HEK293 (cell line): ENCODE data around the gene BTBD8.

ENCODE experiments used
- GLI2 ChIP-seq: fragments of 450-650 bp; formaldehyde crosslinking; IDR thresholded peaks from 2 replicates; pipeline ENCODE4; 2017; ENCODE audit warnings: missing biosample characterization, missing genetic modification characterization, low read depth, borderline replicate concordance
- HOXC10 ChIP-seq: sonication (generic); formaldehyde crosslinking; IDR thresholded peaks from 2 replicates; pipeline ENCODE4 v1.8.1; 2023; ENCODE audit warnings: mild to moderate bottlenecking, missing genetic modification reagents
- OVOL3 ChIP-seq: fragments of 450-650 bp; formaldehyde crosslinking; IDR thresholded peaks from 2 replicates; pipeline ENCODE4 v1.5.1; 2016; ENCODE audit warnings: missing biosample characterization, missing genetic modification characterization
- SALL2 ChIP-seq: fragments of 450-650 bp; formaldehyde crosslinking; IDR thresholded peaks from 2 replicates; pipeline ENCODE4 v1.5.0; 2017; ENCODE audit warnings: missing biosample characterization, mild to moderate bottlenecking, missing genetic modification characterization, borderline replicate concordance
- SETDB1 ChIP-seq: IDR thresholded peaks from one replicate; pipeline ENCODE4 v1.6.1; 2017; ENCODE audit warnings: mild to moderate bottlenecking, low read length, moderate library complexity, mixed read lengths; ENCODE audit not compliant: insufficient read length
- ZBTB17 ChIP-seq: fragments of 450-650 bp; formaldehyde crosslinking; IDR thresholded peaks from 2 replicates; pipeline ENCODE4 v1.5.1; 2016; ENCODE audit warnings: missing biosample characterization, missing genetic modification characterization
- ZBTB21 ChIP-seq: fragments of 450-650 bp; formaldehyde crosslinking; IDR thresholded peaks from 2 replicates; pipeline ENCODE4 v1.5.1; 2017; ENCODE audit warnings: missing biosample characterization, missing genetic modification characterization
- ZBTB48 ChIP-seq: fragments of 450-650 bp; formaldehyde crosslinking; IDR thresholded peaks from 2 replicates; pipeline ENCODE4 v1.5.1; 2016; ENCODE audit warnings: missing biosample characterization, missing genetic modification characterization
- ZNF335 ChIP-seq: fragments of 450-650 bp; formaldehyde crosslinking; conservative IDR thresholded peaks from 2 replicates; pipeline ENCODE4 v1.5.1; 2016; ENCODE audit warnings: missing biosample characterization, missing genetic modification characterization
- ZNF366 ChIP-seq: fragments of 450-650 bp; formaldehyde crosslinking; conservative IDR thresholded peaks from 2 replicates; pipeline ENCODE4 v1.5.1; 2016; ENCODE audit warnings: missing biosample characterization, missing genetic modification characterization
- ZNF394 ChIP-seq: fragments of 450-650 bp; formaldehyde crosslinking; IDR thresholded peaks from 2 replicates; pipeline ENCODE4 v1.5.1; 2016; ENCODE audit warnings: missing biosample characterization, missing genetic modification characterization, mild to moderate bottlenecking, moderate library complexity, borderline replicate concordance
- ZNF423 ChIP-seq: fragments of 450-650 bp; formaldehyde crosslinking; IDR thresholded peaks from 2 replicates; pipeline ENCODE4 v1.5.1; 2016; ENCODE audit warnings: missing biosample characterization, missing genetic modification characterization
- ZNF521 ChIP-seq: fragments of 450-650 bp; formaldehyde crosslinking; IDR thresholded peaks from 2 replicates; pipeline ENCODE4 v1.5.1; 2017; ENCODE audit warnings: missing biosample characterization, mild to moderate bottlenecking, missing genetic modification characterization
- ZNF544 ChIP-seq: fragments of 450-650 bp; formaldehyde crosslinking; IDR thresholded peaks from 2 replicates; pipeline ENCODE4 v1.5.0; 2017; ENCODE audit warnings: missing biosample characterization, missing genetic modification characterization
- ZNF558 ChIP-seq: fragments of 450-650 bp; formaldehyde crosslinking; IDR thresholded peaks from 2 replicates; pipeline ENCODE4 v1.5.1; 2016; ENCODE audit warnings: missing biosample characterization, missing genetic modification characterization
- ZNF623 ChIP-seq: fragments of 450-650 bp; formaldehyde crosslinking; IDR thresholded peaks from 2 replicates; pipeline ENCODE4 v1.5.1; 2016; ENCODE audit warnings: missing biosample characterization, missing genetic modification characterization
- ZNF624 ChIP-seq: fragments of 450-650 bp; formaldehyde crosslinking; IDR thresholded peaks from 2 replicates; pipeline ENCODE4 v1.5.1; 2017; ENCODE audit warnings: missing biosample characterization, missing genetic modification characterization
- ZNF777 ChIP-seq: fragments of 450-650 bp; formaldehyde crosslinking; IDR thresholded peaks from 2 replicates; pipeline ENCODE4 v1.5.1; 2017; ENCODE audit warnings: missing biosample characterization, missing genetic modification characterization, borderline replicate concordance
- TF ChIP-seq, protein P1 (sequence below): fragments of 450-650 bp; formaldehyde crosslinking; IDR thresholded peaks from 2 replicates; pipeline ENCODE4 v1.5.1; 2016; ENCODE audit warnings: missing biosample characterization, missing genetic modification characterization
- TF ChIP-seq, protein P2 (sequence below): fragments of 450-650 bp; IDR thresholded peaks from 2 replicates; pipeline ENCODE4 v1.5.1; 2018; ENCODE audit warnings: missing biosample characterization, mild to moderate bottlenecking, missing genetic modification characterization
- TF ChIP-seq, protein P3 (sequence below): fragments of 450-650 bp; formaldehyde crosslinking; IDR thresholded peaks from 2 replicates; pipeline ENCODE4 v1.5.1; 2016; ENCODE audit warnings: missing biosample characterization, missing genetic modification characterization
- TF ChIP-seq, protein P4 (sequence below): fragments of 450-650 bp; formaldehyde crosslinking; conservative IDR thresholded peaks from 2 replicates; pipeline ENCODE4 v1.5.1; 2016; ENCODE audit warnings: low read depth, missing biosample characterization, missing genetic modification characterization

Gene BTBD8

DNA sequence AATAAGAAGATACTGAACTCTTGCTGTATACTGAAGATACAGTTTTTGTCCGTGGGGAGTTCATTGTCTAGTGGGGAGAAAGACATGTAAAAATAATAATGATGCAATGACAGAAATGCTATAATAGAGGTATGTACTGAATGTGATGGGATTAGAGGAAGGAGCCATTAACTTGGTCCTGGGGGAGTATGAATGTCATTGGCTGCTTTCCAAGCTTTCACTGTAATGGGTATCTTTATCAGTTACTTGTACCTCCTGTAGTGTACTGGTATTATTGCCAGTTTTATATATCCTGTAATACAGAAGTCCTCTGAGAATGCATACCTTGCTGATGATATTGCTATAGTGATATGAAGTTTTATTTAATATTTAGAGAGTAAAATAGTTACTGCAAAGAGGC is 7.4 kb downstream of the BTBD8 start (continued):
- TF ChIP-seq SALL2 = no peak
- TF ChIP-seq ZNF544 = no peak
- TF ChIP-seq ZBTB48 (tag by site-specific recombination) = no peak
- TF ChIP-seq SETDB1 = no peak
- peak; percentile 36; the same call in 1 of the 2 replicates for TF ChIP-seq ZBTB21 (tag by site-specific recombination)
- TF ChIP-seq GLI2 = peak; percentile 53; the same call in 1 of the 2 replicates
- TF ChIP-seq HOXC10 (CRISPR knock-in tag) = no peak
- TF ChIP-seq ZNF624 (tag by site-specific recombination) = no peak
- TF ChIP-seq, protein P1, sequence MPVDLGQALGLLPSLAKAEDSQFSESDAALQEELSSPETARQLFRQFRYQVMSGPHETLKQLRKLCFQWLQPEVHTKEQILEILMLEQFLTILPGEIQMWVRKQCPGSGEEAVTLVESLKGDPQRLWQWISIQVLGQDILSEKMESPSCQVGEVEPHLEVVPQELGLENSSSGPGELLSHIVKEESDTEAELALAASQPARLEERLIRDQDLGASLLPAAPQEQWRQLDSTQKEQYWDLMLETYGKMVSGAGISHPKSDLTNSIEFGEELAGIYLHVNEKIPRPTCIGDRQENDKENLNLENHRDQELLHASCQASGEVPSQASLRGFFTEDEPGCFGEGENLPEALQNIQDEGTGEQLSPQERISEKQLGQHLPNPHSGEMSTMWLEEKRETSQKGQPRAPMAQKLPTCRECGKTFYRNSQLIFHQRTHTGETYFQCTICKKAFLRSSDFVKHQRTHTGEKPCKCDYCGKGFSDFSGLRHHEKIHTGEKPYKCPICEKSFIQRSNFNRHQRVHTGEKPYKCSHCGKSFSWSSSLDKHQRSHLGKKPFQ = peak; percentile 85
- TF ChIP-seq ZNF777 = no peak
- peak; percentile 31; the same call in 1 of the 2 replicates for TF ChIP-seq ZNF335
- TF ChIP-seq OVOL3 (tag by site-specific recombination) = peak; percentile 53; the same call in 1 of the 2 replicates
- TF ChIP-seq ZNF558 (tag by site-specific recombination) = peak; percentile 76
- no peak for TF ChIP-seq ZNF623 (tag by site-specific recombination)
- TF ChIP-seq ZNF366 (tag by site-specific recombination) = 0 out of 2 replicates have a peak, but pooled peaks have one; percentile 43
- TF ChIP-seq, protein P2, sequence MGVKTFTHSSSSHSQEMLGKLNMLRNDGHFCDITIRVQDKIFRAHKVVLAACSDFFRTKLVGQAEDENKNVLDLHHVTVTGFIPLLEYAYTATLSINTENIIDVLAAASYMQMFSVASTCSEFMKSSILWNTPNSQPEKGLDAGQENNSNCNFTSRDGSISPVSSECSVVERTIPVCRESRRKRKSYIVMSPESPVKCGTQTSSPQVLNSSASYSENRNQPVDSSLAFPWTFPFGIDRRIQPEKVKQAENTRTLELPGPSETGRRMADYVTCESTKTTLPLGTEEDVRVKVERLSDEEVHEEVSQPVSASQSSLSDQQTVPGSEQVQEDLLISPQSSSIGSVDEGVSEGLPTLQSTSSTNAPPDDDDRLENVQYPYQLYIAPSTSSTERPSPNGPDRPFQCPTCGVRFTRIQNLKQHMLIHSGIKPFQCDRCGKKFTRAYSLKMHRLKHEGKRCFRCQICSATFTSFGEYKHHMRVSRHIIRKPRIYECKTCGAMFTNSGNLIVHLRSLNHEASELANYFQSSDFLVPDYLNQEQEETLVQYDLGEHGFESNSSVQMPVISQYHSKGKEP = peak; percentile 87
- TF ChIP-seq ZNF394 (tag by site-specific recombination) = 0 out of 2 replicates have a peak, but pooled peaks have one; percentile 38
- peak; percentile 42 for TF ChIP-seq ZBTB17 (tag by site-specific recombination)
- TF ChIP-seq, protein P3, sequence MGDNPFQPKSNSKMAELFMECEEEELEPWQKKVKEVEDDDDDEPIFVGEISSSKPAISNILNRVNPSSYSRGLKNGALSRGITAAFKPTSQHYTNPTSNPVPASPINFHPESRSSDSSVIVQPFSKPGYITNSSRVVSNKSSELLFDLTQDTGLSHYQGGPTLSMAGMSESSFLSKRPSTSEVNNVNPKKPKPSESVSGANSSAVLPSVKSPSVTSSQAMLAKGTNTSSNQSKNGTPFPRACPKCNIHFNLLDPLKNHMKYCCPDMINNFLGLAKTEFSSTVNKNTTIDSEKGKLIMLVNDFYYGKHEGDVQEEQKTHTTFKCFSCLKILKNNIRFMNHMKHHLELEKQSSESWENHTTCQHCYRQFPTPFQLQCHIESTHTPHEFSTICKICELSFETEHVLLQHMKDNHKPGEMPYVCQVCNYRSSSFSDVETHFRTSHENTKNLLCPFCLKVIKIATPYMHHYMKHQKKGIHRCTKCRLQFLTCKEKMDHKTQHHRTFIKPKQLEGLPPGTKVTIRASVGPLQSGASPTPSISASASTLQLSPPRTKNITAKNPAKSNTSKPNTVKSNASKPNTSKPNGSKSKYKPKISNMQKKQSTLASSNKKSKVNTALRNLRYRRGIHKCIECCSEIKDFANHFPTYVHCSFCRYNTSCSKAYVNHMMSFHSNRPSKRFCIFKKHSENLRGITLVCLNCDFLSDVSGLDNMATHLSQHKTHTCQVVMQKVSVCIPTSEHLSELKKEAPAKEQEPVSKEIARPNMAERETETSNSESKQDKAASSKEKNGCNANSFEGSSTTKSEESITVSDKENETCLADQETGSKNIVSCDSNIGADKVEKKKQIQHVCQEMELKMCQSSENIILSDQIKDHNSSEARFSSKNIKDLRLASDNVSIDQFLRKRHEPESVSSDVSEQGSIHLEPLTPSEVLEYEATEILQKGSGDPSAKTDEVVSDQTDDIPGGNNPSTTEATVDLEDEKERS = no peak
- TF ChIP-seq ZNF423 (tag by site-specific recombination) = peak; percentile 86
- TF ChIP-seq ZNF521 (tag by site-specific recombination) = no peak
- TF ChIP-seq, protein P4, sequence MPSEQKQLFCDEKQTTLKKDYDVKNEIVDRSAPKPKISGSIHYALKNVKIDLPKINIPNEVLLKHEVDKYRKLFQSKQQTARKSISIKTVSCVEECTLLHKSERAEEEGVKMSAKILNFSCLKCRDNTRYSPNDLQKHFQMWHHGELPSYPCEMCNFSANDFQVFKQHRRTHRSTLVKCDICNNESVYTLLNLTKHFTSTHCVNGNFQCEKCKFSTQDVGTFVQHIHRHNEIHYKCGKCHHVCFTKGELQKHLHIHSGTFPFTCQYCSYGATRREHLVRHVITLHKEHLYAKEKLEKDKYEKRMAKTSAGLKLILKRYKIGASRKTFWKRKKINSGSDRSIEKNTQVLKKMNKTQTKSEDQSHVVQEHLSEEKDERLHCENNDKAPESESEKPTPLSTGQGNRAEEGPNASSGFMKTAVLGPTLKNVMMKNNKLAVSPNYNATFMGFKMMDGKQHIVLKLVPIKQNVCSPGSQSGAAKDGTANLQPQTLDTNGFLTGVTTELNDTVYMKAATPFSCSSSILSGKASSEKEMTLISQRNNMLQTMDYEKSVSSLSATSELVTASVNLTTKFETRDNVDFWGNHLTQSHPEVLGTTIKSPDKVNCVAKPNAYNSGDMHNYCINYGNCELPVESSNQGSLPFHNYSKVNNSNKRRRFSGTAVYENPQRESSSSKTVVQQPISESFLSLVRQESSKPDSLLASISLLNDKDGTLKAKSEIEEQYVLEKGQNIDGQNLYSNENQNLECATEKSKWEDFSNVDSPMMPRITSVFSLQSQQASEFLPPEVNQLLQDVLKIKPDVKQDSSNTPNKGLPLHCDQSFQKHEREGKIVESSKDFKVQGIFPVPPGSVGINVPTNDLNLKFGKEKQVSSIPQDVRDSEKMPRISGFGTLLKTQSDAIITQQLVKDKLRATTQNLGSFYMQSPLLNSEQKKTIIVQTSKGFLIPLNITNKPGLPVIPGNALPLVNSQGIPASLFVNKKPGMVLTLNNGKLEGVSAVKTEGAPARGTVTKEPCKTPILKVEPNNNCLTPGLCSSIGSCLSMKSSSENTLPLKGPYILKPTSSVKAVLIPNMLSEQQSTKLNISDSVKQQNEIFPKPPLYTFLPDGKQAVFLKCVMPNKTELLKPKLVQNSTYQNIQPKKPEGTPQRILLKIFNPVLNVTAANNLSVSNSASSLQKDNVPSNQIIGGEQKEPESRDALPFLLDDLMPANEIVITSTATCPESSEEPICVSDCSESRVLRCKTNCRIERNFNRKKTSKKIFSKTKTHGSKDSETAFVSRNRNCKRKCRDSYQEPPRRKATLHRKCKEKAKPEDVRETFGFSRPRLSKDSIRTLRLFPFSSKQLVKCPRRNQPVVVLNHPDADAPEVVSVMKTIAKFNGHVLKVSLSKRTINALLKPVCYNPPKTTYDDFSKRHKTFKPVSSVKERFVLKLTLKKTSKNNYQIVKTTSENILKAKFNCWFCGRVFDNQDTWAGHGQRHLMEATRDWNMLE (tag by site-specific recombination) = peak; percentile 40; the same call in 1 of the 2 replicates
